Activated CD8-positive, alpha-beta T cell treated with anti-CD3 and anti-CD28 coated beads for 36 hours (primary cell): Measurements from ENCODE around the gene GSS. TPM values are rescaled to one million over a fixed set of nuclear protein-coding genes. Genes with fewer than 3 reads are reported as not detected.

Source experiments
- ATAC-seq: fragments of 200-7000 bp; cut with Tn5 transposase; one replicate; pipeline ENCODE4 v1.10.0; 2021; ENCODE audit warnings: mild to moderate bottlenecking, moderate library complexity
- CTCF ChIA-PET: fragments of 350-600 bp; sonication (Branson Sonifier 250); formaldehyde crosslinking; loops from one replicate; lab custom pipeline; 2021; ENCODE audit warnings: antibody characterized with exemption; lab: Charles Lee
- POLR2A ChIA-PET: fragments of 350-600 bp; sonication (Branson Sonifier 250); formaldehyde crosslinking; loops from one replicate; lab custom pipeline; 2021; ENCODE audit warnings: antibody characterized with exemption; lab: Charles Lee
- DNase-seq: peaks from one replicate; pipeline ENCODE4 v3.0.0-alpha.2; 2020
- H3K27ac Mint-ChIP-seq: one replicate; pipeline ENCODE4 v1.8.0; 2021; ENCODE audit warnings: mild to moderate bottlenecking, mixed read lengths
- H3K27me3 Mint-ChIP-seq: one replicate; pipeline ENCODE4 v1.8.0; 2021; ENCODE audit warnings: mixed read lengths
- H3K36me3 Mint-ChIP-seq: one replicate; pipeline ENCODE4 v1.8.0; 2021; ENCODE audit warnings: low read depth, mixed read lengths
- H3K4me1 Mint-ChIP-seq: one replicate; pipeline ENCODE4 v1.8.0; 2021; ENCODE audit warnings: low read depth, mixed read lengths
- H3K4me3 Mint-ChIP-seq: one replicate; pipeline ENCODE4 v1.8.0; 2021; ENCODE audit warnings: mild to moderate bottlenecking, moderate library complexity, mixed read lengths
- H3K9me3 Mint-ChIP-seq: one replicate; pipeline ENCODE4 v1.8.0; 2021; ENCODE audit warnings: mixed read lengths
- intact Hi-C: fragments of 100-400 bp; cut with micrococcal nuclease; formaldehyde crosslinking; loops from one replicate; pipeline ENCODE4 v1.10.0; 2022
- total RNA-seq, 2 experiments: library from RNA; stranded (reverse); gene quantifications; one replicate each; pipeline ENCODE4 v1.2.3, GENCODE V29; 2021
- TF ChIP-seq, protein P1 (sequence below): fragments of 200-600 bp; IDR thresholded peaks from one replicate; pipeline ENCODE4 v1.8.0; 2022; ENCODE audit warnings: antibody characterized with exemption, mild to moderate bottlenecking

The GSS gene
- total RNA-seq, 2 experiments from 2014 or later: 50.9 to 52.7 TPM

- no peaks in the 10 kb centered on the region for H3K27me3 Mint-ChIP-seq
- intact Hi-C loops: no loop called here
- ChIA-PET POLR2A (no interaction called here), CTCF (no interaction called here)
- no peaks in the 10 kb centered on the region for H3K36me3 Mint-ChIP-seq
- H3K9me3 Mint-ChIP-seq: no peaks in the 10 kb centered on the region
- no peak overlapping the region for H3K27ac Mint-ChIP-seq
- H3K4me3 Mint-ChIP-seq: no peak overlapping the region
- no peak for ATAC-seq
- TF ChIP-seq, protein P1, sequence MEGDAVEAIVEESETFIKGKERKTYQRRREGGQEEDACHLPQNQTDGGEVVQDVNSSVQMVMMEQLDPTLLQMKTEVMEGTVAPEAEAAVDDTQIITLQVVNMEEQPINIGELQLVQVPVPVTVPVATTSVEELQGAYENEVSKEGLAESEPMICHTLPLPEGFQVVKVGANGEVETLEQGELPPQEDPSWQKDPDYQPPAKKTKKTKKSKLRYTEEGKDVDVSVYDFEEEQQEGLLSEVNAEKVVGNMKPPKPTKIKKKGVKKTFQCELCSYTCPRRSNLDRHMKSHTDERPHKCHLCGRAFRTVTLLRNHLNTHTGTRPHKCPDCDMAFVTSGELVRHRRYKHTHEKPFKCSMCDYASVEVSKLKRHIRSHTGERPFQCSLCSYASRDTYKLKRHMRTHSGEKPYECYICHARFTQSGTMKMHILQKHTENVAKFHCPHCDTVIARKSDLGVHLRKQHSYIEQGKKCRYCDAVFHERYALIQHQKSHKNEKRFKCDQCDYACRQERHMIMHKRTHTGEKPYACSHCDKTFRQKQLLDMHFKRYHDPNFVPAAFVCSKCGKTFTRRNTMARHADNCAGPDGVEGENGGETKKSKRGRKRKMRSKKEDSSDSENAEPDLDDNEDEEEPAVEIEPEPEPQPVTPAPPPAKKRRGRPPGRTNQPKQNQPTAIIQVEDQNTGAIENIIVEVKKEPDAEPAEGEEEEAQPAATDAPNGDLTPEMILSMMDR: no peak
- DNase-seq: no peak
- no peaks in the 10 kb centered on the region for H3K4me1 Mint-ChIP-seq
Observed at GRCh38 chr20:34970846-34971560, 15.4 kb upstream of the GSS start.

GRCh38 chr20:34970193-34970840 is 14.7 kb upstream of the GSS start:
- Mint-ChIP-seq H3K27me3 (no peaks in the 10 kb centered on the region), H3K9me3 (no peaks in the 10 kb centered on the region), H3K4me1 (no peaks in the 10 kb centered on the region), H3K4me3 (no peak overlapping the region), H3K27ac (no peak overlapping the region), H3K36me3 (no peaks in the 10 kb centered on the region)
- DNase-seq (no peak), ATAC-seq (no peak)
- TF ChIP-seq, protein P1: no peak
- ChIA-PET POLR2A (no interaction called here), CTCF (interaction anchor here (1.1 kb wide), 1 partner anchor 95 kb away, joined by 3 read pairs; no protein-coding TSS in a partner anchor)
- intact Hi-C loops: no loop called here

GRCh38 chr20:34968042-34968775 is 12.6 kb upstream of the GSS start:
- Mint-ChIP-seq H3K36me3 (no peaks in the 10 kb centered on the region), H3K27me3 (no peaks in the 10 kb centered on the region), H3K4me3 (no peak overlapping the region), H3K4me1 (no peaks in the 10 kb centered on the region), H3K9me3 (no peaks in the 10 kb centered on the region), H3K27ac (no peak overlapping the region)
- CTCF ChIA-PET: no interaction called here
- intact Hi-C loops: no loop called here
- TF ChIP-seq, protein P1: no peak
- DNase-seq (no peak), ATAC-seq (no peak)
- POLR2A ChIA-PET: no interaction called here

DNA sequence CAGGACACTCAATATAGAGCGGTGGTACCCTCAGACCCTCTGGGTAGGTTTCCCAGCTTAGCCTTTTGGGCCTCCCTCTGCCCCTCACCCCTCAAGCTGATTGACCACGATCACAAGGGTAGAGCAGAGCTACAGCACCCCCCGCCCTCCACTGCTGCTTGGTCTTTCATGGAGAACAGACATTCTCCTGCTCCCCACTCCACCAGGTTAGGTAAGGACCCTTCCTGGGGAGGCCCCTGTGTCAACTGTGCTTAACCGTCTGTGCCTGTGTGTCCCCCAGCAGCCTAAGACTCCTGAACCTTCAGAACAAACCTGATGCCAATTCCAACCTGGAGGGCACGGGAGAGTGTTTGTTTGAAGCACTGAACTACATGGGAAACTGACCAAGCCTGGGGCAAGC is 11.8 kb upstream of the GSS start:
- POLR2A ChIA-PET: no interaction called here
- ATAC-seq: no peak
- no peak for DNase-seq
- H3K4me3 Mint-ChIP-seq: no peak overlapping the region
- intact Hi-C loops: no loop called here
- no peaks in the 10 kb centered on the region for H3K36me3 Mint-ChIP-seq
- no peaks in the 10 kb centered on the region for H3K27me3 Mint-ChIP-seq
- no peaks in the 10 kb centered on the region for H3K9me3 Mint-ChIP-seq
- no peaks in the 10 kb centered on the region for H3K4me1 Mint-ChIP-seq
- CTCF ChIA-PET: no interaction called here
- TF ChIP-seq, protein P1: no peak
- H3K27ac Mint-ChIP-seq: no peak overlapping the region
